CD4-positive, alpha-beta memory T cell (primary cell): ENCODE measurements around the gene INO80C. TPM values are rescaled to one million over a fixed set of nuclear protein-coding genes. Genes with fewer than 3 reads are reported as not detected.

Source experiments
- CTCF ChIA-PET: fragments of 350-600 bp; sonication (Branson Sonifier 250); formaldehyde crosslinking; loops from one replicate; lab custom pipeline; 2021; ENCODE audit warnings: inconsistent platforms; ENCODE audit not compliant: partially characterized antibody; lab: Charles Lee
- POLR2A ChIA-PET: fragments of 350-600 bp; sonication (Branson Sonifier 250); formaldehyde crosslinking; loops from one replicate; lab custom pipeline; 2021; ENCODE audit not compliant: partially characterized antibody; lab: Charles Lee
- DNase-seq, 5 donors: peaks; one replicate each; pipeline versions ENCODE4 v3.0.0 to v3.0.0-alpha.2; 2020 to 2022; ENCODE audit warnings: mixed read lengths in 1 of 5
- H3K27ac ChIP-seq: one replicate; pipeline ENCODE4 v1.7.0; 2013; ENCODE audit warnings: low read depth, low read length
- H3K27me3 ChIP-seq: 2 replicates; pipeline ENCODE4 v1.7.0; 2013; ENCODE audit warnings: mild to moderate bottlenecking, low read length, moderate library complexity; ENCODE audit not compliant: insufficient read depth
- H3K36me3 ChIP-seq: 2 replicates; pipeline ENCODE4 v1.7.0; 2013; ENCODE audit warnings: mild to moderate bottlenecking, low read length, moderate library complexity; ENCODE audit not compliant: insufficient read depth
- H3K4me1 ChIP-seq: 2 replicates; pipeline ENCODE4 v1.7.0; 2013; ENCODE audit warnings: mild to moderate bottlenecking, low read length, moderate library complexity; ENCODE audit not compliant: insufficient read depth
- H3K4me3 ChIP-seq, 2 donors: one replicate each; pipeline ENCODE4 v1.7.0; 2013; ENCODE audit warnings: low read length in 2 of 2, mild to moderate bottlenecking in 1 of 2
- H3K9me3 ChIP-seq, 2 donors: one replicate each; pipeline ENCODE4 v1.7.0; 2013; ENCODE audit warnings: low read length in 2 of 2, control low read depth in 1 of 2; ENCODE audit not compliant: control insufficient read depth in 1 of 2
- H3K27ac Mint-ChIP-seq, 7 donors: one replicate each; pipeline ENCODE4 v1.8.0; 2020 to 2021; ENCODE audit warnings: mixed read lengths in 7 of 7, mild to moderate bottlenecking in 6 of 7, inconsistent platforms in 3 of 7, moderate library complexity in 3 of 7
- H3K27me3 Mint-ChIP-seq, 2 donors: one replicate each; pipeline ENCODE4 v1.8.0; 2020 to 2021; ENCODE audit warnings: mixed read lengths in 2 of 2
- H3K36me3 Mint-ChIP-seq, 2 donors: one replicate each; pipeline ENCODE4 v1.8.0; 2020 to 2021; ENCODE audit warnings: mixed read lengths in 2 of 2, inconsistent platforms in 1 of 2, mild to moderate bottlenecking in 1 of 2
- H3K4me1 Mint-ChIP-seq, 4 donors: one replicate each; pipeline ENCODE4 v1.8.0; 2020 to 2021; ENCODE audit warnings: mixed read lengths in 4 of 4, mild to moderate bottlenecking in 1 of 4
- H3K4me3 Mint-ChIP-seq, 8 donors: one replicate each; pipeline ENCODE4 v1.8.0; 2020 to 2021; ENCODE audit warnings: mixed read lengths in 8 of 8, mild to moderate bottlenecking in 7 of 8, moderate library complexity in 6 of 8, inconsistent platforms in 3 of 8
- H3K9me3 Mint-ChIP-seq, 8 donors: one replicate each; pipeline ENCODE4 v1.8.0; 2020 to 2021; ENCODE audit warnings: mixed read lengths in 8 of 8, mild to moderate bottlenecking in 5 of 8, inconsistent platforms in 3 of 8, moderate library complexity in 1 of 8
- intact Hi-C: fragments of 100-400 bp; cut with micrococcal nuclease; formaldehyde crosslinking; loops from one replicate; pipeline ENCODE4 v1.15.1; 2023
- polyA plus RNA-seq, 2 donors: library from polyadenylated mRNA; unstranded; fragments of 300-500 nt; fragmentation: Illumina TruSeq; gene quantifications; one replicate each; pipeline ENCODE4 v1.2.3, GENCODE V29; 2021
- total RNA-seq, 2 experiments: library from RNA; stranded (reverse); gene quantifications; one replicate each; pipeline ENCODE4 v1.2.3, GENCODE V29; 2021

INO80C gene
- total and polyA plus RNA-seq, 4 experiments from 2014 or later = 18.9 to 30.3 (median 28.1) TPM

DNA sequence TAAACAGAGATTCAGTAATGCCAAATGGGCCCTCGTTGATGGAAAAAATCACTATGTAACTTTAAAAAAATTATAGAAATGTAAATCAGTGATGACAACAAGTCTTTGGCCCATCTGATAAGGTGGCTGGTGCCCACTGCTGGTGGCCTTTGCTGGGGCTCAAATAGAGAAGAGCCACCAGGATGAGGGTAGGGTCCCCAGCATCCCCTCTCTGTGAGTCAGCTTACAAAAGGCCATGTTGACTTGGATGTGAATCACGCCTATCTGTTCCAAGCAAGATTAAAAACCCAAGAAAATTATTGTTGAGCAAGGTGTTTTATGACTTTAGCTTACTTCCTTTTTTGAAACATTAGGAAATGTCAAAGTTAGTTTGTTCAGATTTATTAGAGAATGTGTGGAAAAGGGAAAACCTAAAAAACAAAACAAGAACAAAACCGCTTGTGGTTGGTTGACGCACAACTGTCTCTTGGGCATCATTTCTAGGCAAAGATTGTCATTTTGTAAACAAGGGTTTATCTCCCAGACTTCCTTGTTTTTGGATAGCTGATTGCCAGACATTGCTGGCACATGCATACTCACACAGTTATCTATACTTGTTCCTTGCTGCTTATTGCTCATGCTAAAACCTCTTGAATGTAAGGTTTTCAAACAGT is 66.9 kb downstream of the INO80C start:
- H3K4me3 Mint-ChIP-seq = no peak overlapping the region
- H3K27me3 Mint-ChIP-seq = peaks cover 0 to 7% of the 10 kb centered on the region in 2 donors
- Histone ChIP-seq H3K4me1 (no peaks in the 10 kb centered on the region), H3K27ac (no peak overlapping the region), H3K9me3 (no peaks in the 10 kb centered on the region), H3K27me3 (no peaks in the 10 kb centered on the region), H3K4me3 (no peak overlapping the region), H3K36me3 (no peaks in the 10 kb centered on the region)
- no peaks in the 10 kb centered on the region for H3K4me1 Mint-ChIP-seq
- ChIA-PET CTCF (no interaction called here), POLR2A (no interaction called here)
- no peak for DNase-seq
- no peaks in the 10 kb centered on the region for H3K36me3 Mint-ChIP-seq
- peaks cover 6 to 12% (median 8%) of the 10 kb centered on the region in 8 donors for H3K9me3 Mint-ChIP-seq
- intact Hi-C loops = no loop called here
- no peak overlapping the region for H3K27ac Mint-ChIP-seq

DNA sequence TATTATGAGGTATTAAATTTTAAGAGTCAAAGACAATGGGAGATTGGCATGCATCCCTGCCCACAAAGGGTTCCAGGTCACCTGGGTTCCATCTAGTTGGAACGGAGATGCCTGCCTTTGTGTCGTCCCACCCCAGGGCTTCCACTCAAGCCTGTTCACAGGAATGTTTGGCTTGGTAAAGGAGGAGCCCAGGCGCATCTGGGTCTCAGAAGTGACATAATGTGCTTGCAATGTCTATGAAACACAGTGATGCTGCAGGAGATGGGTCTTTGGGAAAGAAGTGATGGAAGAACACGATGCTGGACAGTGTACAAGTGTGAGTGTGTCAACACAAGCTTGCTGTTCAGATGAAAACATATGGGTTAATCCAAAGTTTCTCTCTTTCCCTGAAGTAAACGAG is 71.0 kb downstream of the INO80C start:
- CTCF ChIA-PET = interaction anchor here (1.2 kb wide), 1 partner anchor 40 kb away, joined by 4 read pairs; no protein-coding TSS in a partner anchor
- no peak overlapping the region for H3K4me3 Mint-ChIP-seq
- H3K9me3 Mint-ChIP-seq = no peaks in the 10 kb centered on the region

DNA sequence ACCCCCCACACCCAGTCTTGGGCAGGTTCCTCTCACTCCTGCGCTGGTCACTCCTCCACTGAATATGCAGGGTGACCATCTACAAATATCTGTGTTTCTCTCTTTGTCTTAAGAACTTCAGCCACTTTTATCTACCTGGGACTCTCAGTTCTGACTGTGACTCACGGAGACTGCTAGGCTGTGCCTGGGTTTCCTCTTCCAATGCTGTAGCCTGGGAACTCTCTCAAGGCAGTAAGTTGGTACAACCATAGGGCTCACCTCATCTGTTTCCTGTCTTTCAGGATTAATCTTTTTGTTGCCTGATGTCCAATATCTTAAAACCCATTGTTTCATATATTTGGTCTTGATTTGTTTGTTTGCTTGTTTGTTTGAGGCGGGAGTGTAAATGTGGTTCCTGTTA is 73.4 kb downstream of the INO80C start:
- no peaks in the 10 kb centered on the region for H3K36me3 ChIP-seq
- no peaks in the 10 kb centered on the region for H3K27me3 ChIP-seq
- Mint-ChIP-seq H3K27ac (no peak overlapping the region), H3K36me3 (no peaks in the 10 kb centered on the region), H3K27me3 (peaks cover 2 to 3% of the 10 kb centered on the region in 2 donors), H3K4me3 (no peak overlapping the region), H3K4me1 (no peaks in the 10 kb centered on the region), H3K9me3 (no peaks in the 10 kb centered on the region)
- H3K4me1 ChIP-seq = no peaks in the 10 kb centered on the region
- intact Hi-C loops = no loop called here
- no peak for DNase-seq
- CTCF ChIA-PET = no interaction called here
- H3K4me3 ChIP-seq = no peak overlapping the region
- POLR2A ChIA-PET = no interaction called here
- H3K27ac ChIP-seq = no peak overlapping the region
- H3K9me3 ChIP-seq = no peaks in the 10 kb centered on the region

More for the DNA sequence above, 71.0 kb downstream of the INO80C start:
- H3K36me3 Mint-ChIP-seq = no peaks in the 10 kb centered on the region
- H3K9me3 ChIP-seq = no peaks in the 10 kb centered on the region
- DNase-seq = no peak
- no peaks in the 10 kb centered on the region for H3K27me3 ChIP-seq
- H3K4me1 ChIP-seq = no peaks in the 10 kb centered on the region
- intact Hi-C loops = no loop called here
- H3K27ac ChIP-seq = no peak overlapping the region
- H3K27ac Mint-ChIP-seq = no peak overlapping the region
- POLR2A ChIA-PET = no interaction called here
- no peaks in the 10 kb centered on the region for H3K36me3 ChIP-seq
- H3K4me1 Mint-ChIP-seq = no peaks in the 10 kb centered on the region
- peaks cover 2 to 3% of the 10 kb centered on the region in 2 donors for H3K27me3 Mint-ChIP-seq
- no peak overlapping the region for H3K4me3 ChIP-seq

DNA sequence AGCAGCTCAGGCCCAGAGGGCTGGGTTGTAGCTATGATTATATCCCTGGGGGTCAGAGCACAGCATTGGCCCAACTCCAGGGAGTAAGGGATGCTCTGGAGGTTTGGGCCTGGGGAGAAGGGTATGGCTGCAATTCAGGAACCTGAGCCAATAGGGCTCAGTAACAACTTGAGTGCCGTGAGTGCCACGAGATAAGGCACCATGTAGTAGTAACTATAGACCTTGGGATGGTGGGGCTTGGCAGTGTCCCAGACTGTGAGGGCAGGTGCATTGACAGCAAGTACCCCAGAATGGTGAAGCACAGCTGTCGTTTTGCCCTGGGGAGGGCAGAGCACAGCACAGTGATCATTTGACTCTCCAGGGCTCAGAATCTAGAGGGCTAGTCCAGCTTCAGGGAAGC is 75.5 kb downstream of the INO80C start:
- no peaks in the 10 kb centered on the region for H3K36me3 Mint-ChIP-seq
- Histone ChIP-seq H3K27ac (no peak overlapping the region), H3K4me1 (no peaks in the 10 kb centered on the region), H3K4me3 (no peak overlapping the region), H3K9me3 (no peaks in the 10 kb centered on the region), H3K27me3 (no peaks in the 10 kb centered on the region), H3K36me3 (no peaks in the 10 kb centered on the region)
- H3K4me3 Mint-ChIP-seq = no peak overlapping the region
- CTCF ChIA-PET = interaction anchor here (0.5 to 1.1 kb wide), 2 partner anchors 13 to 813 kb away, joined by 3 to 5 read pairs; no protein-coding TSS in a partner anchor
- H3K9me3 Mint-ChIP-seq = peaks cover 0 to 11% (median 4%) of the 10 kb centered on the region in 8 donors
- no peak overlapping the region for H3K27ac Mint-ChIP-seq
- intact Hi-C loops = no loop called here
- peaks cover 0 to 3% of the 10 kb centered on the region in 2 donors for H3K27me3 Mint-ChIP-seq
- POLR2A ChIA-PET = no interaction called here
- no peaks in the 10 kb centered on the region for H3K4me1 Mint-ChIP-seq
- no peak for DNase-seq

DNA sequence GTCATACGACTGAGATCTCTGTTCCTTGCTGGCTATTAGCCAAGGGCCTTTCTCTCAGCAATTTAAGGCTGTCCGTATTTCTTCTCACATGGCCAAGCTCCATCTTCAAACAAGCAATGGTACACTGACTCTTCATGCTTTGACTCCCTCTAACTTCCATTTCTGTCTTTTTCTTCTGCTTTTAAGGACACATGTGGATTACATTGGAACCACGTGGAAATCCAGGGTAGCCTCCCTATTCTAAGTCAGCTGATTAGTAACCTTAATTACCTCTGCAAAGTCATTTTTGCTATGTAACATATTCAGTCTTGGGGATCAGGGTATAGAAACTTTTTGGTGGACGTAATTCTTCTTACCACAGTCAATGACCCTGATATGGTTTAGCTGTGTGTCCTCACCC is 79.2 kb downstream of the INO80C start:
- H3K9me3 Mint-ChIP-seq = peaks cover 0 to 11% (median 6%) of the 10 kb centered on the region in 8 donors
- no peaks in the 10 kb centered on the region for H3K36me3 Mint-ChIP-seq
- ChIA-PET CTCF (no interaction called here), POLR2A (no interaction called here)
- no peak overlapping the region for H3K4me3 ChIP-seq
- H3K36me3 ChIP-seq = no peaks in the 10 kb centered on the region
- H3K4me1 ChIP-seq = peaks cover 13% of the 10 kb centered on the region
- peaks cover 8 to 20% (median 15%) of the 10 kb centered on the region in 4 donors for H3K4me1 Mint-ChIP-seq
- peaks cover 0 to 6% of the 10 kb centered on the region in 2 donors for H3K27me3 Mint-ChIP-seq
- H3K4me3 Mint-ChIP-seq = no peak overlapping the region
- H3K27ac ChIP-seq = no peak overlapping the region
- intact Hi-C loops = no loop called here
- no peaks in the 10 kb centered on the region for H3K9me3 ChIP-seq
- no peaks in the 10 kb centered on the region for H3K27me3 ChIP-seq
- H3K27ac Mint-ChIP-seq = no peak overlapping the region
- no peak for DNase-seq

Other genes starting within 250 kb of the INO80C start
- 10 to 100 TPM; 16.9 to 18.4 TPM for gene ZSCAN30, start 207.7 kb downstream of the INO80C start, total RNA-seq
- 1 to 10 TPM; 2.6 to 5.6 TPM for gene ZSCAN30, start 207.7 kb downstream of the INO80C start, polyA plus RNA-seq
- 10 to 100 TPM; 89.1 to 90.5 TPM for gene ZNF24, start 153.5 kb downstream of the INO80C start, total RNA-seq
- 10 to 100 TPM; 67.9 to 76.1 TPM for gene ZNF24, start 153.5 kb downstream of the INO80C start, polyA plus RNA-seq
- 1 to 10 TPM; 5.5 to 7.3 TPM for gene ZNF396, start 120.6 kb downstream of the INO80C start, total RNA-seq
- gene ZNF396, start 120.6 kb downstream of the INO80C start, polyA plus RNA-seq = 1 to 10 TPM; 1.1 to 1.5 TPM
- 10 to 100 TPM; 27.9 to 32.0 TPM for gene GALNT1, start 83.8 kb upstream of the INO80C start, total RNA-seq
- gene GALNT1, start 83.8 kb upstream of the INO80C start, polyA plus RNA-seq = 10 to 100 TPM; 30.4 to 33.0 TPM